AG04450 (cell line): ENCODE measurements around the gene SLC45A1. TPM values are rescaled to one million over a fixed set of nuclear protein-coding genes. Genes with fewer than 3 reads are reported as not detected.

Experiments used
- CTCF ChIA-PET: fragments of 300-600, 350-600 bp; formaldehyde crosslinking; extraction: SDS; loops from one replicate; lab custom pipeline; 2022; ENCODE audit warnings: antibody characterized with exemption, inconsistent platforms; lab: Charles Lee
- POLR2A ChIA-PET: fragments of 350-600 bp; formaldehyde crosslinking; extraction: SDS; loops from one replicate; lab custom pipeline; 2021; ENCODE audit warnings: antibody characterized with exemption, inconsistent platforms; lab: Yijun Ruan, JAX
- DNase-seq: peaks from one replicate; pipeline ENCODE4 v3.0.0-alpha.2; 2011; ENCODE audit warnings: low read depth, low spot score
- H3K27ac ChIP-seq: one replicate; pipeline ENCODE4 v1.5.1; 2012; ENCODE audit warnings: low read depth, low read length, control low read depth
- H3K27me3 ChIP-seq: one replicate; pipeline ENCODE4 v1.6.0; 2012; ENCODE audit warnings: low read length; ENCODE audit not compliant: control insufficient read depth, insufficient read depth
- H3K4me3 ChIP-seq: 2 replicates; pipeline ENCODE4 v1.5.1; 2011; ENCODE audit warnings: mild to moderate bottlenecking, low read depth, low read length, control low read depth
- H3K9me3 ChIP-seq: 2 replicates; pipeline ENCODE4 v1.5.1; 2012; ENCODE audit warnings: low read length; ENCODE audit not compliant: control insufficient read depth, insufficient read depth
- CTCF ChIP-seq: IDR thresholded peaks from 2 replicates; pipeline ENCODE4 v1.5.1; 2011; ENCODE audit warnings: low read depth, low read length, control low read depth, inconsistent platforms
- polyA plus RNA-seq: library from polyadenylated mRNA; depleted of rRNA; stranded (reverse); fragments of >200 nt; gene quantifications from 2 replicates; pipeline ENCODE4 v1.2.3, GENCODE V29; 2011

Gene SLC45A1
- polyA plus RNA-seq, 1 experiment, result 1.5 TPM

GRCh38 chr1:8370046-8370881, 52.4 kb downstream of the SLC45A1 start:
- DNase-seq, result no peak
- no peaks in the 10 kb centered on the region for H3K9me3 ChIP-seq
- CTCF ChIA-PET, result interaction anchor here (1.1 to 1.4 kb wide), 4 partner anchors 13 to 394 kb away, joined by 3 to 6 read pairs (median 4); no protein-coding TSS in a partner anchor
- H3K27ac ChIP-seq, result peak overlapping the region; percentile 11
- TF ChIP-seq CTCF, result no peak
- H3K27me3 ChIP-seq, result no peaks in the 10 kb centered on the region
- H3K4me3 ChIP-seq, result no peak overlapping the region
- POLR2A ChIA-PET, result interaction anchor here (0.6 kb wide), 1 partner anchor 156 kb away, joined by 7 read pairs; no protein-coding TSS in a partner anchor

GRCh38 chr1:8370905-8371315, 53.0 kb downstream of the SLC45A1 start:
- H3K27ac ChIP-seq, result peak overlapping the region; percentile 11
- DNase-seq, result no peak
- no peaks in the 10 kb centered on the region for H3K9me3 ChIP-seq
- ChIA-PET CTCF (interaction anchor here (0.7 to 1.4 kb wide), 5 partner anchors 14 to 396 kb away, joined by 3 to 12 read pairs (median 4); no protein-coding TSS in a partner anchor), POLR2A (interaction anchor here (0.6 kb wide), 1 partner anchor 155 kb away, joined by 7 read pairs; no protein-coding TSS in a partner anchor)
- no peak for TF ChIP-seq CTCF
- no peak overlapping the region for H3K4me3 ChIP-seq
- no peaks in the 10 kb centered on the region for H3K27me3 ChIP-seq

GRCh38 chr1:8371372-8371991, 53.6 kb downstream of the SLC45A1 start:
- ChIA-PET POLR2A (interaction anchor here (1.3 kb wide), 1 partner anchor 154 kb away, joined by 5 read pairs; no protein-coding TSS in a partner anchor), CTCF (interaction anchor here (0.7 to 1.4 kb wide), 5 partner anchors 14 to 397 kb away, joined by 3 to 12 read pairs (median 4); no protein-coding TSS in a partner anchor)
- H3K27me3 ChIP-seq, result no peaks in the 10 kb centered on the region
- H3K27ac ChIP-seq, result peak overlapping the region; percentile 52
- TF ChIP-seq CTCF, result no peak
- DNase-seq, result no peak
- H3K4me3 ChIP-seq, result no peak overlapping the region
- H3K9me3 ChIP-seq, result no peaks in the 10 kb centered on the region

GRCh38 chr1:8373125-8373524, 55.2 kb downstream of the SLC45A1 start:
- Histone ChIP-seq H3K27me3 (no peaks in the 10 kb centered on the region), H3K4me3 (no peak overlapping the region), H3K27ac (peak overlapping the region; percentile 91), H3K9me3 (no peaks in the 10 kb centered on the region)
- TF ChIP-seq CTCF, result no peak
- ChIA-PET POLR2A (no interaction called here), CTCF (interaction anchor here (1.6 kb wide), 1 partner anchor 398 kb away, joined by 5 read pairs; no protein-coding TSS in a partner anchor)
- no peak for DNase-seq
